GM21526 (cell line): ENCODE data around the gene SGCE.

Source experiments
- ATAC-seq: cut with Tn5 transposase; IDR thresholded peaks from one replicate; pipeline ENCODE4 v1.9.1; 2021; ENCODE audit warnings: moderate library complexity; ENCODE audit not compliant: unreplicated experiment, low FRiP score

SGCE gene

GRCh38 chr7:94660006-94660405, 4.1 kb upstream of the SGCE start:
- ATAC-seq = no peak

GRCh38 chr7:94658826-94659225, 2.9 kb upstream of the SGCE start:
- ATAC-seq = no peak

- peak; percentile 84 for ATAC-seq
Observed at GRCh38 chr7:94657771-94658693, 2.1 kb upstream of the SGCE start.

- no peak for ATAC-seq
Observed at GRCh38 chr7:94656925-94657731, 1.2 kb upstream of the SGCE start.

- ATAC-seq = no peak
Observed at GRCh38 chr7:94656658-94656924, 658 bp upstream of the SGCE start.

- no peak for ATAC-seq
Observed at GRCh38 chr7:94655126-94655847, 646 bp downstream of the SGCE start.

- no peak for ATAC-seq
Observed at GRCh38 chr7:94654783-94655125, 1.2 kb downstream of the SGCE start.

- no peak for ATAC-seq
Observed at GRCh38 chr7:94650147-94651051, 5.5 kb downstream of the SGCE start.

- peak; percentile 80 for ATAC-seq
Observed at GRCh38 chr7:94649450-94649849, 6.5 kb downstream of the SGCE start.

- no peak for ATAC-seq
Observed at GRCh38 chr7:94648731-94649130, 7.2 kb downstream of the SGCE start.

GRCh38 chr7:94647295-94647694, 8.6 kb downstream of the SGCE start:
- ATAC-seq = no peak

- ATAC-seq = no peak
Observed at GRCh38 chr7:94643771-94644545, 12.0 kb downstream of the SGCE start.

GRCh38 chr7:94642838-94643653, 12.9 kb downstream of the SGCE start:
- no peak for ATAC-seq

- no peak for ATAC-seq
Observed at GRCh38 chr7:94639384-94639783, 16.5 kb downstream of the SGCE start.

GRCh38 chr7:94635687-94636086, 20.2 kb downstream of the SGCE start:
- no peak for ATAC-seq

- ATAC-seq = no peak
Observed at GRCh38 chr7:94634502-94634901, 21.4 kb downstream of the SGCE start.

- ATAC-seq = no peak
Observed at GRCh38 chr7:94633687-94634086, 22.2 kb downstream of the SGCE start.

GRCh38 chr7:94633014-94633341, 23.0 kb downstream of the SGCE start:
- ATAC-seq = no peak
